Neural cell (in vitro differentiated cells): ENCODE results near the gene OSBPL1A.

Source experiments
- EZH2 ChIP-seq: fragments of 200-600, 300-800 bp; shearing (Covaris generic), sonication (generic); IDR thresholded peaks from 2 replicates; pipeline ENCODE4 v1.6.1; 2014; ENCODE audit warnings: antibody characterized with exemption, low read length, borderline replicate concordance, mild to moderate bottlenecking; ENCODE audit not compliant: insufficient read depth, poor library complexity, severe bottlenecking
- MXI1 ChIP-seq: fragments of 450-650 bp; conservative IDR thresholded peaks from 2 replicates; pipeline ENCODE4 v1.6.1; 2014; ENCODE audit warnings: antibody characterized with exemption, mild to moderate bottlenecking; ENCODE audit not compliant: poor library complexity, severe bottlenecking
- TF ChIP-seq, protein P1 (sequence below): fragments of 450-650 bp; IDR thresholded peaks from 2 replicates; pipeline ENCODE4 v1.5.1; 2014; ENCODE audit warnings: antibody characterized with exemption, mild to moderate bottlenecking, moderate library complexity; ENCODE audit not compliant: poor library complexity, severe bottlenecking

DNA sequence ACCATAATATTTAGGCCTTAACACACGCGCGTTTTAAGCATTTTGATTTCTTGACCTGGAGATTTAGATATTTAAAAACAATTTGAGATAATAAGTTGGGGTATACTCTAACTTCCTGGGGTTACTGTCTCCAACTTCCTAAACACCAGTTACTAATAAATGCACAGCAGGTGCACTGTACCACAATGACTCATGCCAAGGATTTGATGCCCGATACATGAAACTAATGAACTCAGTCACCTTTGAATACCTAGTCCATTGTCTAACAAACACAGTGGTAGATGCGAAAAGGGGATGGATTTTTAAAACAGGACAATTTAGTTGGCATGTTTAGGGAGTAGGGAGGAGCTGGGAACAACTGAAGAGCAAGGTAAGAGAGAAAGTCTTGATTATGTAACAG is 237.5 kb downstream of the OSBPL1A start:
- TF ChIP-seq EZH2 = no peak
- TF ChIP-seq MXI1 = no peak
- TF ChIP-seq, protein P1, sequence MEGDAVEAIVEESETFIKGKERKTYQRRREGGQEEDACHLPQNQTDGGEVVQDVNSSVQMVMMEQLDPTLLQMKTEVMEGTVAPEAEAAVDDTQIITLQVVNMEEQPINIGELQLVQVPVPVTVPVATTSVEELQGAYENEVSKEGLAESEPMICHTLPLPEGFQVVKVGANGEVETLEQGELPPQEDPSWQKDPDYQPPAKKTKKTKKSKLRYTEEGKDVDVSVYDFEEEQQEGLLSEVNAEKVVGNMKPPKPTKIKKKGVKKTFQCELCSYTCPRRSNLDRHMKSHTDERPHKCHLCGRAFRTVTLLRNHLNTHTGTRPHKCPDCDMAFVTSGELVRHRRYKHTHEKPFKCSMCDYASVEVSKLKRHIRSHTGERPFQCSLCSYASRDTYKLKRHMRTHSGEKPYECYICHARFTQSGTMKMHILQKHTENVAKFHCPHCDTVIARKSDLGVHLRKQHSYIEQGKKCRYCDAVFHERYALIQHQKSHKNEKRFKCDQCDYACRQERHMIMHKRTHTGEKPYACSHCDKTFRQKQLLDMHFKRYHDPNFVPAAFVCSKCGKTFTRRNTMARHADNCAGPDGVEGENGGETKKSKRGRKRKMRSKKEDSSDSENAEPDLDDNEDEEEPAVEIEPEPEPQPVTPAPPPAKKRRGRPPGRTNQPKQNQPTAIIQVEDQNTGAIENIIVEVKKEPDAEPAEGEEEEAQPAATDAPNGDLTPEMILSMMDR = no peak
